GM12878 (cell line): ENCODE results near the gene PNLIP. TPM values are rescaled to one million over a fixed set of nuclear protein-coding genes. Genes with fewer than 3 reads are reported as not detected.

ENCODE experiments used
- ATAC-seq: fragments of 200-7000 bp; cut with Tn5 transposase; 3 replicates; pipeline ENCODE4 v1.9.1; 2020; ENCODE audit warnings: mild to moderate bottlenecking, moderate library complexity
- BruUV-seq: library from RNA; stranded (reverse); fragments of 400-500 nt; replicated peaks from 2 replicates; lab custom pipeline; 2021; lab: Mats Ljungman, UMichigan
- CTCF ChIA-PET: fragments of 300-600 bp; sonication (Branson Sonifier 250); formaldehyde crosslinking; extraction: SDS; loops from one replicate; lab custom pipeline; 2021; ENCODE audit warnings: inconsistent platforms; lab: Yijun Ruan, JAX
- POLR2A ChIA-PET: fragments of 350-600 bp; formaldehyde crosslinking; extraction: SDS; loops from one replicate; lab custom pipeline; 2021; ENCODE audit warnings: inconsistent platforms; lab: Charles Lee
- RAD21 ChIA-PET: fragments of 300-600 bp; sonication (Branson Sonifier 250); formaldehyde crosslinking; loops from one replicate; lab custom pipeline; 2023; ENCODE audit warnings: antibody characterized with exemption; ENCODE audit not compliant: unreplicated experiment; lab: Charles Lee
- SMC1A ChIA-PET: fragments of 300-600 bp; sonication (Branson Sonifier 250); formaldehyde crosslinking; loops from one replicate; lab custom pipeline; 2023; ENCODE audit not compliant: unreplicated experiment, uncharacterized antibody; lab: Charles Lee
- DNase-seq: peaks from one replicate; pipeline ENCODE4 v3.0.0-alpha.2; 2011; ENCODE audit warnings: low read depth, low spot score
- FAIRE-seq: peaks from 3 replicates; lab custom pipeline; 2011; peaks lifted over from hg19 to GRCh38; lab: Jason Lieb, UNC
- H2AFZ ChIP-seq: 2 replicates; pipeline ENCODE4 v1.6.0; 2011; ENCODE audit warnings: low read depth, low read length, control low read depth; ENCODE audit not compliant: control insufficient read depth
- H3K27ac ChIP-seq: 2 replicates; pipeline ENCODE4 v1.5.1; 2011; ENCODE audit warnings: control low read depth; ENCODE audit not compliant: control insufficient read depth, insufficient read depth
- H3K27me3 ChIP-seq, 2 experiments: replicated peaks in 1 of 2; 2 replicates each; pipeline versions ENCODE4 v1.6.0 to v1.6.1; 2011; ENCODE audit warnings: low read length in 1 of 2; ENCODE audit not compliant: control insufficient read depth in 2 of 2, insufficient read depth in 2 of 2
- H3K36me3 ChIP-seq, 2 experiments: 2 replicates each; pipeline ENCODE4 v1.5.1; 2011; ENCODE audit warnings: low read length in 1 of 2; ENCODE audit not compliant: control insufficient read depth in 2 of 2, insufficient read depth in 2 of 2
- H3K4me1 ChIP-seq: 2 replicates; pipeline ENCODE4 v1.6.1; 2011; ENCODE audit warnings: mild to moderate bottlenecking, low read length, moderate library complexity, mixed read lengths; ENCODE audit not compliant: control insufficient read depth, insufficient read depth
- H3K4me2 ChIP-seq: 2 replicates; pipeline ENCODE4 v1.6.0; 2011; ENCODE audit warnings: control low read depth; ENCODE audit not compliant: control insufficient read depth, insufficient read depth
- H3K4me3 ChIP-seq: fragments of 200-600 bp; sonication (generic); 2 replicates; pipeline ENCODE4 v1.5.1; 2016
- H3K79me2 ChIP-seq: 2 replicates; pipeline ENCODE4 v1.6.0; 2011; ENCODE audit warnings: low read length; ENCODE audit not compliant: control insufficient read depth, insufficient read depth
- H3K9ac ChIP-seq: 2 replicates; pipeline ENCODE4 v1.8.0; 2011; ENCODE audit warnings: low read length, control low read depth, mixed read lengths; ENCODE audit not compliant: control insufficient read depth, insufficient read depth
- H3K9me3 ChIP-seq: replicated peaks from 3 replicates; pipeline ENCODE4 v1.5.1; 2011; ENCODE audit warnings: mild to moderate bottlenecking, low read length; ENCODE audit not compliant: control insufficient read depth, insufficient read depth
- H4K20me1 ChIP-seq: 2 replicates; pipeline ENCODE4 v1.6.0; 2011; ENCODE audit not compliant: control insufficient read depth, insufficient read depth
- BCL11A ChIP-seq: IDR thresholded peaks from 2 replicates; pipeline ENCODE4 v1.6.1; 2011; ENCODE audit warnings: low read depth, low read length
- BCLAF1 ChIP-seq: fragments of 450-650 bp; IDR thresholded peaks from 2 replicates; pipeline ENCODE4 v1.6.1; 2017; ENCODE audit warnings: antibody characterized with exemption, mild to moderate bottlenecking, moderate library complexity
- CEBPZ ChIP-seq: fragments of 150-350 bp; IDR thresholded peaks from 2 replicates; pipeline ENCODE4 v1.6.1; 2016; ENCODE audit warnings: low read depth, low read length
- E4F1 ChIP-seq: fragments of 450-650 bp; IDR thresholded peaks from 2 replicates; pipeline ENCODE4 v1.6.1; 2018; ENCODE audit warnings: borderline replicate concordance, mild to moderate bottlenecking; ENCODE audit not compliant: partially characterized antibody
- EZH2 ChIP-seq: IDR thresholded peaks from 2 replicates; pipeline ENCODE4 v1.6.1; 2012; ENCODE audit warnings: low read depth, mild to moderate bottlenecking, control low read depth, inconsistent platforms, low read length, borderline replicate concordance; ENCODE audit not compliant: control insufficient read depth
- FOXM1 ChIP-seq: IDR thresholded peaks from 2 replicates; pipeline ENCODE4 v1.6.1; 2012; ENCODE audit warnings: low read depth, mild to moderate bottlenecking, inconsistent platforms, low read length, moderate library complexity
- HDAC2 ChIP-seq: fragments of 200-600 bp; sonication (generic); IDR thresholded peaks from 2 replicates; pipeline ENCODE4 v1.6.1; 2017
- NFYB ChIP-seq: IDR thresholded peaks from 2 replicates; pipeline ENCODE4 v1.6.1; 2011; ENCODE audit warnings: low read depth, mild to moderate bottlenecking, low read length, improper control_type of control experiment, moderate library complexity; ENCODE audit not compliant: insufficient read depth
- RB1 ChIP-seq: fragments of 450-650 bp; formaldehyde crosslinking; IDR thresholded peaks from 2 replicates; pipeline ENCODE4 v1.6.1; 2017; ENCODE audit warnings: mild to moderate bottlenecking, borderline replicate concordance
- RCOR1 ChIP-seq: conservative IDR thresholded peaks from 2 replicates; pipeline ENCODE4 v1.6.1; 2012; ENCODE audit warnings: low read depth, low read length, improper control_type of control experiment
- SMAD1 ChIP-seq: fragments of 450-650 bp; IDR thresholded peaks from 2 replicates; pipeline ENCODE4 v1.6.1; 2018; ENCODE audit warnings: mild to moderate bottlenecking, low read depth; ENCODE audit not compliant: partially characterized antibody
- SMAD5 ChIP-seq: IDR thresholded peaks from 2 replicates; pipeline ENCODE4 v1.6.1; 2016; ENCODE audit warnings: antibody characterized with exemption, low read depth
- YBX1 ChIP-seq: fragments of 450-650 bp; IDR thresholded peaks from 2 replicates; pipeline ENCODE4 v1.6.1; 2016; ENCODE audit warnings: antibody characterized with exemption
- WGBS: methylation state at CpG from one replicate; pipeline ENCODE4 v1.1.6; 2016; ENCODE audit warnings: low lambda C conversion rate; ENCODE audit not compliant: insufficient replicate concordance, insufficient coverage; ENCODE audit errors: missing lambda C conversion rate; 5-methylcytosine and 5-hydroxymethylcytosine counted together
- in situ Hi-C: fragments of 300-500 bp; cut with MboI; formaldehyde crosslinking; loops from 9 replicates; pipeline ENCODE4 v1.14.3; 2018; ENCODE audit warnings: mixed read lengths
- intact Hi-C: fragments of 100-400 bp; cut with micrococcal nuclease; formaldehyde crosslinking; loops from one replicate; pipeline ENCODE4 v1.14.2; 2022; ENCODE audit not compliant: unreplicated experiment
- polyA plus RNA-seq, 11 experiments: library from polyadenylated mRNA; depleted of rRNA in 4 of 11; unstranded in 6 of 11; stranded (reverse) in 5 of 11; fragments of >200 nt; fragmentation: Nextera tagmentation in 4 of 11; fragmentation: Illumina TruSeq in 1 of 11; extraction: Ambion mirVana in 4 of 11; extraction: Trizol in 1 of 11; gene quantifications; 1 replicate in 1 of 11; 2 replicates in 10 of 11; pipeline versions ENCODE4 v1.2.1 to v1.2.3, GENCODE V29; 2011 to 2016; ENCODE audit warnings: inconsistent platforms in 2 of 11, missing spikeins in 2 of 11, low read depth in 1 of 11
- total RNA-seq, 4 experiments: library from RNA; depleted of rRNA in 3 of 4; stranded (reverse); fragments of >200 nt in 3 of 4; fragmentation: Illumina TruSeq in 1 of 4; extraction: Trizol in 1 of 4; gene quantifications; 2 replicates each; pipeline versions ENCODE4 v1.2.1 to v1.2.3, GENCODE V29; 2013 to 2021

Gene PNLIP
- total and polyA plus RNA-seq, 10 of the 15 experiments (the other 5 are each of a cell fraction or from before 2014, with no cell fraction given), result 1.1 TPM; not detected in 9

- no peak for TF ChIP-seq CEBPZ
- no peak for TF ChIP-seq E4F1
- no peak for TF ChIP-seq RCOR1
- no peak for TF ChIP-seq SMAD5
- TF ChIP-seq NFYB, result no peak
- no peak for TF ChIP-seq SMAD1
Measured at GRCh38 chr10:116522803-116523381, 22.8 kb upstream of the PNLIP start (continued).

DNA sequence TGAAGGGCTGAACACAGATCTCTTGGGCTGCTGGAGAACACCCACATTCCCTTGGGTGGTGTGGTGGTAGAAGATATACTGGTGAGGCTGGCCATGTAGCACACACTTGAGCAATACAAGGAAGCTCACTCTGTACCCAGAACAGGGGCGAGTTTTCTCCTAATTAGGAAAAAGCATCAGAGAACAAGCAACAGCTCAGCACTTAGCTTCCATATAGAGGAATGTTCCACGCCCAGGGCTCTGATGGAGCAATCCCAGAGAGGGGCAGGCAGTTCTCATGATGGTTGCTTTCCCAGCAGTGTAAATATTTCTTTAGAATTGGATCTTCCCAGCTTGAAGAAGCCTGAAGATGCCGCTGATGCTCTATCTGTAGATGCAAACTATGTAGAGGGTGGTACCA, 21.0 kb upstream of the PNLIP start:
- Histone ChIP-seq H3K9ac (no peak overlapping the region), H3K79me2 (no peaks in the 10 kb centered on the region), H3K36me3 (no peaks in the 10 kb centered on the region), H3K4me2 (no peak overlapping the region), H4K20me1 (no peaks in the 10 kb centered on the region), H3K4me3 (no peak overlapping the region), H3K27ac (no peak overlapping the region), H3K27me3 (no peaks in the 10 kb centered on the region), H3K4me1 (no peaks in the 10 kb centered on the region), H2AFZ (no peak overlapping the region), H3K9me3 (no peaks in the 10 kb centered on the region)
- 18% methylated on average over 3 of the region's 3 CpGs for WGBS
- no peak for FAIRE-seq
- POLR2A ChIA-PET, result no interaction called here
- CTCF ChIA-PET, result interaction anchor here (1.0 kb wide), 1 partner anchor 14 kb away, joined by 3 read pairs; no protein-coding TSS in a partner anchor
- intact Hi-C loops, result loop anchor here (5.0 kb wide), 1 partner anchor 82 kb away; no protein-coding TSS in a partner anchor
- no TSS peak for BruUV-seq
- in situ Hi-C loops, result no loop called here
- RAD21 ChIA-PET, result no interaction called here
- no peak for DNase-seq
- SMC1A ChIA-PET, result no interaction called here
- ATAC-seq, result no peak
- TF ChIP-seq HDAC2 (no peak), FOXM1 (no peak), YBX1 (no peak), BCL11A (no peak), RB1 (no peak), EZH2 (no peak), BCLAF1 (no peak)
